ENCODE results near the gene SCGB1C2.

SCGB1C2 gene

DNA sequence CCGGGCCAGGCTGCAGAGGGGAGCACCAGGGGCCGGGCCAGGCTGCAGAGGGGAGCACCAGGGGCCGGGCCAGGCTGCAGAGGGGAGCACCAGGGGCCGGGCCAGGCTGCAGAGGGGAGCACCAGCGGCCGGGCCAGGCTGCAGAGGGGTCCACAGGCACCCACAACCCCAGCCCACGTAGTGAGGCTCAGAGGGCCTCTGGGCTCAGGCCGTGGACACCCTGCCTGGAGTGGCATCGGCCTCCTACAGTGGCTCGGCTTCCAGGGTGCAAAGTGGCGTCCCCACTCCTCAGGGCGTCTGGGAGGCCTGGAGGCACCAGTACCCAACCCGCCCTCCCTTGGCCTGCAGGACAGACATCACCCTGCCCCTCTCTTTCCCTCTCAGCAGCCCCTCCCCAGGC, 34.5 kb downstream of the SCGB1C2 start:
- DNase-seq (ENCODE audit: low read depth in 2 of 2), result no peak

DNA sequence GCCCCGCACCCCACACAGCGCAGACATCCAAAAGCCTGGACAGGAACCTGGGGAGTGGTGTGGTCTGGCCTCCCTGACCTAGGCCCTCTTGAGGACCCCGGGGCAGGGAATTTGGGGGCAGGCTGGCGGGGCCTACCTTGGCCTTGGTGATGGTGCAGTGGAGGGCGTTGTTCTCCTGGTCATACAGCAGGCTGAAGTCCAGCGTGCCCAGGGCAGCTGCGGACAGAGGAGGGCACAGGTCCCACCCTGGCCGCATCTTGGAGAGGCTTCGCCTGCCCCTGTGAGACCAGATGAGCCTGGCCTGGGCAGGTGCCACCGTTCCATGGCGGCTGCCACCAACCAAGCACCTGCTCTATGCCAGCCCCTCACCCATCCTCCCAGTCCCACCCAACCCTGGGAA, 35.0 kb downstream of the SCGB1C2 start:
- no peak for DNase-seq (ENCODE audit: low read depth in 2 of 2)

DNA sequence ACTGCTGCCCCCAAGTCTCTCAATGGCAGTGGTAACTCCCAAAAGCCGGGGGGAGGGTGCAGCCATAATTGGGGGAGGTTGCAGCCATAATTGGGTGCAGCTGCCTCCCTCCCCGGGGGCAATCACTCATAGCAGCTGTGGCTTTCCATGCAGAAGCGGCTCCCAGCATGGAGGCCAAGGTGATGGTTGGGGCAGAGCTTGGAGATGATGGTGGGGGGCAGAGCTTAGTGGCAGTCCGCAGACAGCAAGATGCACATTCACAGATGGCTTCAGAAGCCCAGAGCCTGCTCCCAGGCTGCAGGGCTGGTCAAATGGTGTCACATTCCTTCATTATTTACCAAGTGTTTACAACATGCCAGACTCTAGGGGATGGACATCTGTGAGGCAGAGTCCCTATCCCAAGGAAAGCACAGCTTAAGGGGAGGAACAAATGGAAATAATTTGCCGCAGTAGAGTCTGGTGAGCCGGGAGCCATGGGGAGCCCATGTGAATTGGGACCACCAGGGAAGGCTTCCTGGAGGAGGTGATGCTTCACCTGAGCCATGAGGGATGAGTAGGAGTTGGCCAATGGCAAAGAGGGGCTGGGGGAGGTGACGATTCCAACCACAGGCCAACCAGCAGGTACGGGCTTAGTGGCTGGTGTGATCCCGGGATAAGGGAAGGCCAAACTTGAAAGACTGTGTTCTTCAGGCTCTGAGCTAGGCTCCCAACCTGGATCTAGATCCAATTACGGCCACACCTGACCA, 36.0 kb downstream of the SCGB1C2 start:
- DNase-seq (ENCODE audit: low read depth in 2 of 2), result no peak

DNA sequence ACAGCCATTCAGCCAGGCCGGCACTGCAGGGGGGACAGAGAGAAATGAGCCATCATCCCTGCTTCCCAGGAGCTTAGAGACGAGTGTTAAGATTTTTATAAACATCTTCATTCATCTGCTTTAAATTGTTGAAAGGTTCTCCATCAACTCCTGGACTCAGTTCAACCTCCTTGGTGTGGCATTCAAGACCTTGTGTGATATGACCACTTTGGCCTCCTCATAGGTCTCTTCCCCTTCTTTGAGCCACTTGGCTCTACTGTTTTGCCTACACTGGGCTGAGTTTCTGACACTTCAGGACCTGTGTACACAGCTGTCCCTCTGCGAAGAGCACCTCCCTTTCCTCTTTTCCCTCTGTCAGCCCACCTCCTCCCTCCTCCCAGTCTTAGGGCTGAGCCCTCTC, 39.8 kb downstream of the SCGB1C2 start:
- DNase-seq (ENCODE audit: low read depth in 2 of 2), result no peak

DNA sequence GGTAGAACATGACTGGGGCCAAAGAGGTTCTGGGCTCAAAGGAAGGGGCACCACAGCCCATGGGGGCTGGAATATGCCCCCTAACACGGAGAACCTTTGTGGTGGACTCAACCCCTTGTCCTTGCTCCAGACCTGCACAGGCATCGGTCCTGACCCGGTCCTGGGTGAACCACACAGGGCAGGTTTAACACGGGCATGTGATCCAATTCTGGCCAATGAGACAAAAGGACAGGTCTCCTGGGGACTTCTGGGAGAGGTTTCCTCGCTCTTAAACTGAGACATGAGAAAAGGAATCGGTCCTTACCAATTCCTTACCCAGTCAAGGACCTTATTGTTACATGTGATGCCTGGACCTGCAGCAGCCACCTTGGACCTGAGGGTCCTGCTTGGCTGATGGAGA, 40.4 kb downstream of the SCGB1C2 start:
- no peak for DNase-seq (ENCODE audit: low read depth in 2 of 2)

DNA sequence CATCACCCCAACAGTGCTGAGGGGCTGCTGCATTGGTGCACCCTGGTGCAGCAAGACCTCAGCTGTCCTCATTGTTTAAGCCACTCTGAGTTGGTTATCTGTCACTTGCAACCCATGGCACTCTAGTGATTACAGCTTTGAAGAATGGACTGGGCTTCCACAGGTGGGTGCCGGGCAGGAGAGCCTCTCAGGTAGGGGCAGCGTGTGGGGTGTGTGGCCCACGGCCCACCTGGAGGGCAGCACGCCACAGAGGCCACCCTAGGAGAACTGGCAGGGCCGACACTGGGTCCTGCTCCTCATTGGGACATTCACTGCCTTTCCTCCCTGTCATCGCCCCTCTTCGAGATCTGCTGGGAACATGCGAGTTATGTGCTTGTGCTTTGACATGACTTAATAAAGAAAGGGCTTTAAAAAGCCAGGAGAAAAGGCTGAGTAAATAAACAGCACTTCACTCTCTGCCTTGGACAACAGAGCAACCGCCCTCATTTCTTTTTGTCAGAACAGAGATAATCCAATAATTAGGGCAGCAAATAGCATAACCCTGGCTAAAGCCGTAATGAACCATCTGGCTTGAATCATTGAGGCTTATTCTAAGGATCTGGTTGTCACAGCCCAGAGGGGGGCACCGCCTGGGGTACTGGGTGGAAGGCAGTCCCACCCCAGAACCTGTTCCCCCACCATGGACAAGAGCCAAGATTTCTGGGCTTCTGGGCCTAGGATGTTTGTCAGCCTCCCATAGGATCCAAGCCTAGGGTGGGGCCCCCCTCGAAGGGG, 41.1 kb downstream of the SCGB1C2 start:
- no peak for DNase-seq (ENCODE audit: low read depth in 2 of 2)

DNA sequence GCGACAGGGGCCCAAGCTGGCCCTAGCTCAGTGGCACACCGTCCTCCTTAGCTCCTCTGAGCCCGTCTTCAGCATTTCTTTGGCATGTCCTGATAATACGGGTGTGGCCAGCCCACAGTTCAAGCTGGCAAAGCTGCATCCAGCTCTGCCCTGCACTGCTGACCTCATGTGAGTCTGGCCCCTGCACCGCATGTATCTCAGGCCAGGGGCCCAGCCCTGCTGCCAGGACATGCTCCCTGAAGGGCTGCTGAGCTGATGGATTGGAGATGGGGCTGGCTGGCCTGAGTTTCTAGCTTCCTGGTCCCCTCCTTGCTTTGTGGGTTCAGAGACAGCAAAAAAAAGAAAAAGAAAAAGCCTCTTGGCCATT, 41.7 kb downstream of the SCGB1C2 start:
- DNase-seq (ENCODE audit: low read depth in 2 of 2), result no peak

DNA sequence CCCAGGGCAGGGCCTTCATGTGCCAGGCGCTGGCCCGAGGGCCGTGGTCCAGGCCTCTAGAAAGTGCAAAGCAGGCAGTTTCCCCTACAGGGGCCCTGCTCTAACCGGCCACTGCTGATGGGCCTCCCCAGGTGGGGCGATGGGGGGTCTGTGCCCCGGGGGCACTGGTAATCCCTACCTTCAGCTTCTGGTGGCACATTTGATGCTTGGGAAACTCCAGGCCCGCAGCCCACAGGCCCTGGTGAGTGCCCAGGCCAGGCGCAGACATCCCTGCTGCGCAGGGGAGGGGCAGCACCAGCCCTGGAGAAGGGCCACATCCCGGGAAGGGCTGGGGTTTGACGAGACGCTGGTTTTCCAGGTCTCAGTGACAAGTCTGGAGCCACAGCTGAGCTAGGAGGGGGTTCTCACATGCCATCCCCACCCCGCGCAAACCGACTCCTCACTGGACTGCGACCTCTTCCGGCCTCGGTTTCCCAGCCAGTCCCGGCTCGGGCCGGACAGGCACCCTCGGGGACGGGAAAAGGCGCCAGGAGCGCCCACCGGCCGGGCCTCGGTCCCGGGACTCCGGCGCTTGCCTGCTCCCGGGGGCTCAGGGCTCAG, 42.5 kb downstream of the SCGB1C2 start:
- no peak for DNase-seq (ENCODE audit: low read depth in 2 of 2)

DNA sequence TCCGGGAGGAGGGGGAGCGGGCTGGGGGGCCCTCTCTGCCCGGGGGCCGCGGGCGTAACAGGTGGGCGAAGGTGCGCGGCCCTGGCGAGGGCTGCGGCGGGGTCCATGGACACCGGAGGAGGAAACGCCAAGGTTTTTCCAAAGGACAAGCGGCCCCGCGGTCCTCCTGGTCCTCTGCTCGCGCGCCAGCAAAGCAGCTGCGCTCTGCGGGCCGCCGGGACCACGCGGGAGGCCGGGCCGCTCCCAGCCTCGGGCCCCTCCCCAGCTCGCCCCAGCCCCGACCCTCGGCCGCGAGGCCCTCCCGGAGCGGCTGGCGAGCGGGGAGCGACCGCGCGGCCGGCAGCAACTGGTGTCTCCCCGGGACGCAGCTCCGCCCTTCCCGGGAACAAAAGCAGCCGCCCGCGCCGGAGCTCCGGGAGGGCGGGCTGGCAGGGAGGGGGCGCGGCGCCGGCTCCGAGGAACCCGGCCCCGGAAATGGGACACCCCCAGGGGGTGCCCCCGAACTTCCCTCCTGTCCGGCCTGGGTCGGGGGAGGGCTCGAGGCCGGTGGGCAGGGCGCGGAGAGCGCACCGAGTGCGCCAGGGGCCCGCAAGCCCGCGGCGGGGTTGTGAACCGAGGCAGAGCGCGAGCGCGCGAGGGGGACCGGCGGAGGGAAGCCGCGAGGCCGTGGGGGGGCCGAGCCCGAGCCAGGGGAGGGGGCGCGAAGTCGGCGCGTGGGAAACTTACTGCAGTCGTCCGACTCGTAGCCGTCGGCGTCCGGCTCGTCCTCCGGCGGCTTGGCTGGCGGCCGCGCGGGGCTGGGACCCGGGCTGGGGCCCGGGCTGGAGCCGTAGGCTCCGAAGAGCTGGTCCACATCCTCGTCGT, 43.2 kb downstream of the SCGB1C2 start:
- DNase-seq (ENCODE audit: low read depth in 2 of 2), result no peak

DNA sequence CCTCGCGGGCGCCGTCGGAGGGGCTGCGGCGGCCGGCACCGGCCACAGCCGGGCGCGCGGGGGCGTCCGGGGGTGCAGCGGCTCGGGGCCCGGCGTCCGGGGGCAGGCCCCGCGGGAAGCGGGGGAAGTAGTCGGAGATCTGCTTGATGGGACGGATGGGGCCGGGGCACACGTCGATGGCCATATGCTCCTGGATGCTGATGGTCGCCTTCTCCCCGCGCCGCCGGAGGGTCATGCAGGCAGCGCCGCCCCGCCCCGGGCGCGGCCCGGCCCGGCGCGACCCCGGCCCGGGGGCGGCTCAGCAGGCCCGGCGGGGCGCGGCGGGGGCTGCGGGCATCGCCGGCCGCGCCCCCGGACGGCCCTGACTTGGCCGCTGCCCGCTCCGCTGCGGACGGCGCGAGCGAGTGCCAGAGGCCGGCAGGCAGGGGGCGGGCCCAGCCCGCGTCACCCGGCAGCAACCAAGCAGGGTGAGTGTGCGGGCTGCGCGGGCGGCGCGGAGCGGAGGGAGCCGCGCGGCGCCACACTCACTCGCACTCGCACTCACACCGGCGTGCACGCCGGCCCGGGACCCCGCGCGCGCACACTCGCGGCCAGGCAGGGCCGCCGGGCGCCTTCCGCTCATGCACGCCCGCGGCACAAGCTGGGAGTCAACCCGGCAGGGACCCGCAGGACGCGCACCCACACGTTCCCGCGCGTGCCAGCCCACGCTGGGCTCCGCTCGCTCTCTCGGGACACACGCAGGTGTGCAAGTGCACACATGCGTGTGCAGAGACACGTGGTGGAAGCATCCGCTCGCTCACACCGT, 44.1 kb downstream of the SCGB1C2 start, which contains the start of gene DOC2B:
DOC2B (minus strand) TSS at position 406 of the 805 bp plus-strand sequence; CDS start at position 235, 171 bp downstream.
- DNase-seq (ENCODE audit: low read depth in 2 of 2), result no peak

DNA sequence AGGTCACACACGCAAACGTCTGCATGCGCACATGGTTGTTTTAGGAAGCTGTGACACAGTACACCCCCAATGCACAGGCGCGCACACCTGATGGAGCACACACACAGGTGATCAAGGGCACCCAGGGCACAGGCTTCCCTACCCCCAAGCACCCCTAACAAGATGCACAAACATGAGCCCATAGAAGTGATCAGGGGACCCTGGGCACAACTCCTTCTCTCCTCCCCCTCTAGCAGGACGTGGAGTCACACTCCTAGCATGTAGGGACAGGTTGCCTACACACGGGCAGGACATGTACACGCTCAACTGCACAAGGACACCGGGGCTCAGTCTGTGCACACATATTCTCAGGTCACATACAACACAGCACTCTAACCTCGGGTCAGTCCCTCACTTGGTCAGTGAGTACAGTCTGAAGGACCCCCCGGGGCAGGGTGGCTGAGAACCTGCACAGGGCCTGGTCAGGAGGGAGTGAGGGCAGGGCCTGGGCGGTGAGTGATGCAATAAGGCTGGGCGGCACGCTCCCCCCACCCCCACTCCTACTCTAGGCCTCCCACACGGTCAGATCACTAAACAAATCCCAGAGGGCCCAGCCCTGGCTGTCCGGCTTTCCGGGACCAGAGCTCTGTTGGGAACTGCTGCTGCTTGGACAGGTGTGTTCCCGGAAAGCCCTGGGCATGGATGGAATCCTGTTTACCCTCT, 44.8 kb downstream of the SCGB1C2 start:
- DNase-seq (ENCODE audit: low read depth in 2 of 2), result no peak

DNA sequence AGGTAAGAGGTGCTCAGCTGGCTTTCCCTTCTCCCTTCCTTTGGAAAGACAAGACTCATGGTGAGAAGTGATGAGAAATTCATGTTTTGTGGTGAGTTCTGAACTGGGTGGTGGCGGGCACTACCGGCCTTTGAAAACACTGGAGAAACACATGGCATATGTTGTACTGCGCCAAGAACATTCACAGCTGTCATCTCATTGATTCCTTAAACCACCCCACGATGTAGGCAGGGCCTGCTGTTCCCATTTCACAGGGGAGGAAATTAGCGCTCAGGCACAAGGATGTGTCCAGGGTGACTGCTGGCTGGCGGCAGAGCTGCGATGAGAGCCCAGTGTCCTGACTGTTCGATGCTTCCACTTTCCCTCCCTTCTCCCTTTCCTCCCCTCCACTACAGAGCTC, 45.7 kb downstream of the SCGB1C2 start:
- DNase-seq (ENCODE audit: low read depth in 2 of 2), result no peak

DNA sequence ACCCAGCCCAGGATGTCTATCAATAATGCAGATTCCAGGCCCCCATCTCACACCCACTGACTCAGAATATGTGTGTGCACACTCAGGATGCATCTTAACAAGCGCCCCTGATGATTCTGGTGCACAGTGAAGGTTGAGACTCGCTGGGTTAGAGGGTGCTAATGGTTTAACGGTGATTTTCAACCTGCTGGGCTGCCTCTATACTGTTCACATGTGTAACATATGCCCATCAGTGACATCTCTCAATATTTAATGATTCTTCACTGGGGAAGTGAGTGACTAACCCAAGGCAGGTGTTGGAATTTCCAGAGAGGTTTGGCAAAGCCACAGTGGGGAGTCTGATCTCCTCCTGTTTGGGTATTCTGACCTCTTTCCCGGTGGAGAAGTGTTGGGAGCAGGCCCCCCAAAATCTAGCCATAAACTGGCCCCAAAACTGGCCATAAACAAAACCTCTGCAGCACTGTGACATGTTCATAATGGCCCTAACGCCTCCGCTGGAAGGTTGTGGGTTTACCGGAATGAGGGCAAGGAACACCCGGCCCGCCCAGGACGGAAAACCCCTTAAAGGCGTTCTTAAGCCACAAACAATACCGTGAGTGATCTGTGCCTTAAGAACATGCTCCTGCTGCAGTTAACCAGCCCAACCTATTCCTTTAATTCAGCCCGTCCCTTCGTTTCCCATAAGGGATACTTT, 48.2 kb downstream of the SCGB1C2 start:
- no peak for DNase-seq (ENCODE audit: low read depth in 2 of 2)

DNA sequence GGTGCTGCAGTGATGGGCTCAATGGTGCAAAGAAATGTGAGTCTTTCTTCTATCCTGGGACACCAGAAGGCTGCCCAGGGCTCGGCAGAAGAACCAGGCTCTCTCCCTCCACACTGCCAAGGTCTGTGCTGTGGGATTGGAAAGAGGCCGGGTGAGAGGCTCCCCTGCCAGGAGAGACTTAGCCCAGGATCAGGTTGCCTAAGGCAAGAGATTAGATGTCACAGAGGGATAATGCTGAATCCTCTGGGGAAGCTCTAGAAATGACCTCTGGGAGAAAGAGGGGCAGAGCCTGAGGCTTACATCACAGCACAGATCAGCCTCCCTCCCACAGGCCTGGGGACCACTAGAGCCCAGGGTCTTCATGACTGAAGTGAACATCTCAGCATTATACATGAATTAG, 49.8 kb downstream of the SCGB1C2 start:
- DNase-seq (ENCODE audit: low read depth in 2 of 2), result no peak

All from fibroblast of skin of left quadriceps (primary cell).